SK-N-SH treated with all-trans-retinoic acid at 6 μM for 48 hours (cell line): ENCODE measurements around the gene COL23A1.

Experiments
- ESRRG ChIP-seq: fragments of 250-450 bp; sonication (Bioruptor Pico); IDR thresholded peaks from 2 replicates; pipeline ENCODE4 v1.6.1; 2021; ENCODE audit warnings: mild to moderate bottlenecking
- ISL1 ChIP-seq: fragments of 250-450 bp; sonication (Bioruptor Pico); IDR thresholded peaks from 2 replicates; pipeline ENCODE4 v2.1.2; 2022; ENCODE audit warnings: mild to moderate bottlenecking, moderate library complexity
- PATZ1 ChIP-seq: fragments of 250-450 bp; sonication (Bioruptor Pico); IDR thresholded peaks from 2 replicates; pipeline ENCODE4 v1.8.0; 2020; ENCODE audit warnings: mild to moderate bottlenecking, moderate library complexity, borderline replicate concordance
- RARB ChIP-seq: fragments of 250-450 bp; sonication (Bioruptor Pico); IDR thresholded peaks from 2 replicates; pipeline ENCODE4 v1.8.0; 2021; ENCODE audit warnings: mild to moderate bottlenecking, moderate library complexity
- TCF4 ChIP-seq: fragments of 250-450 bp; sonication (Bioruptor Pico); IDR thresholded peaks from 2 replicates; pipeline ENCODE4 v1.8.0; 2021; ENCODE audit warnings: mild to moderate bottlenecking, moderate library complexity, borderline replicate concordance
- TSHZ2 ChIP-seq: fragments of 250-450 bp; sonication (Bioruptor Pico); IDR thresholded peaks from 2 replicates; pipeline ENCODE4 v1.5.0; 2020; ENCODE audit warnings: mild to moderate bottlenecking, moderate library complexity
- ZC3H10 ChIP-seq: fragments of 250-450 bp; sonication (Bioruptor Pico); IDR thresholded peaks from 2 replicates; pipeline ENCODE4 v1.5.1; 2021; ENCODE audit warnings: mild to moderate bottlenecking, moderate library complexity
- ZFP3 ChIP-seq: fragments of 250-450 bp; sonication (Bioruptor Pico); IDR thresholded peaks from 2 replicates; pipeline ENCODE4 v1.5.0; 2020; ENCODE audit warnings: mild to moderate bottlenecking, moderate library complexity
- ZFP30 ChIP-seq: fragments of 450-650 bp; formaldehyde crosslinking; IDR thresholded peaks from 2 replicates; pipeline ENCODE4 v1.5.0; 2022; ENCODE audit warnings: mild to moderate bottlenecking, moderate library complexity
- ZNF70 ChIP-seq: fragments of 450-650 bp; formaldehyde crosslinking; IDR thresholded peaks from 2 replicates; pipeline ENCODE4 v1.5.0; 2020; ENCODE audit warnings: mild to moderate bottlenecking, moderate library complexity
- TF ChIP-seq, protein P1 (sequence below): fragments of 250-450 bp; sonication (Bioruptor Pico); IDR thresholded peaks from 2 replicates; pipeline ENCODE4 v1.5.1; 2020; ENCODE audit warnings: low read depth, mild to moderate bottlenecking, moderate library complexity

DNA sequence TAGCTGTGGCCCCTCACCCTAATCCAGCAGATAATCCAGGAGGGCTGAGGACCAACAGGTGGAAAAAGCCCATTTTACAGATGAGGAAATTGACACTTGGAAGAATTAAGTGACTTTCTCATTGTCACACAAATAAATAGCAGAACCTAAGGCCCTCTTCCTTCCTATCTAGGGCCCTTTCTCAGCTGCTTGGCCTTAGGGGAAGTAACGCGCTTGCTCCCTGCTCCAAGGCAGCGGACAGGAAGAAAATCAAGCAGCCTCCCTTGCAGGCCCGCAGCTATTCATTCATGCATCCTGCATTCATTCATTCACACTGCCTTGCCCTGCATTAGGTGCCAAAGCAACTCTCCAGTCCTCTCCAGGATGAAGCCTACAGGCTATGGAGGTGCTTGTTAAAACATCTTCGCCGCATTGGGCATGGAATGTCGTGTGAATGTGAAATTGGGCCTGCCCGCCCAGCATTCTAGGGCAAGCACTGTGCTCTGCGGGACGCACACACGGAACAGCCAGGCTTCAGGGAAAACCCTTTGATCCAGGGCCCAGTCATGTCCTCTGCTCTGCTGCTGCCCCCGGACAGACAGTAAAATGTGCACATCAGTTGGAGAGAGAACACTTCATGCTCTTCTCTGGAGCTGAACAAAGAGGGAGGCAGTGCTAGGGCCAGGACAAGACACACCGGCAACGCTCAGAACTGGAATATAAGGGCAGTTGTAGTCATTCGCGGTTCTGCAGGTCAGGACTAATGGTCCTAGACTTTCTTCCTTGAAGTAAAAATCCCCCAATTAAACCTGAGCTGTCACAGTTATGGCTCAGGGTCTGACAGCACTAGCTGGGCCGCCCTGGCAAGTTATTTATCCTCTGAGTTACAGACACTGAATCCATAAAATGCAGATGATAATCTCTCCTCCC is 166.0 kb downstream of the COL23A1 start:
- TF ChIP-seq ZNF70, result no peak
- TF ChIP-seq ESRRG (CRISPR knock-in tag), result no peak
- TF ChIP-seq ZFP3 (CRISPR knock-in tag), result no peak
- no peak for TF ChIP-seq ZC3H10
- no peak for TF ChIP-seq RARB (CRISPR knock-in tag)
- TF ChIP-seq TCF4 (CRISPR knock-in tag), result no peak
- no peak for TF ChIP-seq PATZ1 (CRISPR knock-in tag)
- TF ChIP-seq, protein P1, sequence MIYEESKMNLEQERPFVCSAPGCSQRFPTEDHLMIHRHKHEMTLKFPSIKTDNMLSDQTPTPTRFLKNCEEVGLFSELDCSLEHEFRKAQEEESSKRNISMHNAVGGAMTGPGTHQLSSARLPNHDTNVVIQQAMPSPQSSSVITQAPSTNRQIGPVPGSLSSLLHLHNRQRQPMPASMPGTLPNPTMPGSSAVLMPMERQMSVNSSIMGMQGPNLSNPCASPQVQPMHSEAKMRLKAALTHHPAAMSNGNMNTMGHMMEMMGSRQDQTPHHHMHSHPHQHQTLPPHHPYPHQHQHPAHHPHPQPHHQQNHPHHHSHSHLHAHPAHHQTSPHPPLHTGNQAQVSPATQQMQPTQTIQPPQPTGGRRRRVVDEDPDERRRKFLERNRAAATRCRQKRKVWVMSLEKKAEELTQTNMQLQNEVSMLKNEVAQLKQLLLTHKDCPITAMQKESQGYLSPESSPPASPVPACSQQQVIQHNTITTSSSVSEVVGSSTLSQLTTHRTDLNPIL (CRISPR knock-in tag), result no peak
- no peak for TF ChIP-seq TSHZ2
- TF ChIP-seq ZFP30 (CRISPR knock-in tag), result no peak
- no peak for TF ChIP-seq ISL1 (CRISPR knock-in tag)
